NB4 (cell line): Measurements from ENCODE around the gene PSMD4.

ENCODE experiments used
- MYC ChIP-seq: IDR thresholded peaks from 2 replicates; pipeline ENCODE4 v1.6.1; 2011; ENCODE audit warnings: low read depth, low read length
- POLR2A ChIP-seq: IDR thresholded peaks from 2 replicates; pipeline ENCODE4 v1.6.1; 2011; ENCODE audit warnings: mild to moderate bottlenecking; ENCODE audit not compliant: insufficient read length; ENCODE audit errors: extremely low read depth
- TF ChIP-seq, protein P1 (sequence below): IDR thresholded peaks from one replicate; pipeline ENCODE4 v1.5.1; 2012; ENCODE audit warnings: low read depth, low read length
- TF ChIP-seq, protein P2 (sequence below): IDR thresholded peaks from 2 replicates; pipeline ENCODE4 v1.6.1; 2011; ENCODE audit warnings: low read depth, low read length

DNA sequence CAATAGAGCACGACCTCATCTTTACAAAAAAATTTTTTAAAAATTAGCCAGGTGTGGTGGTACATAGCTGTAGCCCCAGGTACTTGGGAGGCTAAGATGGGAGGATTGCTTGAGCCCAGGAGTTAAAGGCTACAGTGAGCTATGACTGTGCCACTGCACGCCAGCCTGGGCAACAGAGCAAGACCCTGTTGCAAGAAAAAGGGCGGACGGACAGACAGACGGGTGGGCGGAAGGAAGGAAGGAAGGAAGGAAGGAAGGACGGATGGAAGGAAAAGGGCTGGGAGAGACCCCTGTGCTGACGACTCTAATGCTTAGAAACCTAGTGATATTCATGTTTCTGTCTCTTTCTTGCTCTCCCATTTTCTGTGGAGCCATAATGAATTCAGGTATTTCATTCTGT is 58.3 kb downstream of the PSMD4 start:
- TF ChIP-seq, protein P1, sequence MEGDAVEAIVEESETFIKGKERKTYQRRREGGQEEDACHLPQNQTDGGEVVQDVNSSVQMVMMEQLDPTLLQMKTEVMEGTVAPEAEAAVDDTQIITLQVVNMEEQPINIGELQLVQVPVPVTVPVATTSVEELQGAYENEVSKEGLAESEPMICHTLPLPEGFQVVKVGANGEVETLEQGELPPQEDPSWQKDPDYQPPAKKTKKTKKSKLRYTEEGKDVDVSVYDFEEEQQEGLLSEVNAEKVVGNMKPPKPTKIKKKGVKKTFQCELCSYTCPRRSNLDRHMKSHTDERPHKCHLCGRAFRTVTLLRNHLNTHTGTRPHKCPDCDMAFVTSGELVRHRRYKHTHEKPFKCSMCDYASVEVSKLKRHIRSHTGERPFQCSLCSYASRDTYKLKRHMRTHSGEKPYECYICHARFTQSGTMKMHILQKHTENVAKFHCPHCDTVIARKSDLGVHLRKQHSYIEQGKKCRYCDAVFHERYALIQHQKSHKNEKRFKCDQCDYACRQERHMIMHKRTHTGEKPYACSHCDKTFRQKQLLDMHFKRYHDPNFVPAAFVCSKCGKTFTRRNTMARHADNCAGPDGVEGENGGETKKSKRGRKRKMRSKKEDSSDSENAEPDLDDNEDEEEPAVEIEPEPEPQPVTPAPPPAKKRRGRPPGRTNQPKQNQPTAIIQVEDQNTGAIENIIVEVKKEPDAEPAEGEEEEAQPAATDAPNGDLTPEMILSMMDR = no peak
- TF ChIP-seq POLR2A (no peak), MYC (no peak)
- TF ChIP-seq, protein P2, sequence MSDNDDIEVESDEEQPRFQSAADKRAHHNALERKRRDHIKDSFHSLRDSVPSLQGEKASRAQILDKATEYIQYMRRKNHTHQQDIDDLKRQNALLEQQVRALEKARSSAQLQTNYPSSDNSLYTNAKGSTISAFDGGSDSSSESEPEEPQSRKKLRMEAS = no peak
